Activated naive CD4-positive, alpha-beta T cell treated with anti-CD3 and anti-CD28 coated beads, Interleukin-2, amount 50 U/mL, for 24 hours (primary cell): Measurements from ENCODE around the gene DGCR2.

Experiments used
- H3K27ac Mint-ChIP-seq: one replicate; pipeline ENCODE4 v1.8.0; 2021; ENCODE audit warnings: mild to moderate bottlenecking, mixed read lengths
- H3K27me3 Mint-ChIP-seq: one replicate; pipeline ENCODE4 v1.8.0; 2021; ENCODE audit warnings: mixed read lengths
- H3K36me3 Mint-ChIP-seq: one replicate; pipeline ENCODE4 v1.8.0; 2021; ENCODE audit warnings: mixed read lengths
- H3K4me1 Mint-ChIP-seq: one replicate; pipeline ENCODE4 v1.8.0; 2021; ENCODE audit warnings: mixed read lengths
- H3K4me3 Mint-ChIP-seq: one replicate; pipeline ENCODE4 v1.8.0; 2021; ENCODE audit warnings: mild to moderate bottlenecking, mixed read lengths
- H3K9me3 Mint-ChIP-seq: one replicate; pipeline ENCODE4 v1.8.0; 2021; ENCODE audit warnings: mixed read lengths

The DGCR2 gene

DNA sequence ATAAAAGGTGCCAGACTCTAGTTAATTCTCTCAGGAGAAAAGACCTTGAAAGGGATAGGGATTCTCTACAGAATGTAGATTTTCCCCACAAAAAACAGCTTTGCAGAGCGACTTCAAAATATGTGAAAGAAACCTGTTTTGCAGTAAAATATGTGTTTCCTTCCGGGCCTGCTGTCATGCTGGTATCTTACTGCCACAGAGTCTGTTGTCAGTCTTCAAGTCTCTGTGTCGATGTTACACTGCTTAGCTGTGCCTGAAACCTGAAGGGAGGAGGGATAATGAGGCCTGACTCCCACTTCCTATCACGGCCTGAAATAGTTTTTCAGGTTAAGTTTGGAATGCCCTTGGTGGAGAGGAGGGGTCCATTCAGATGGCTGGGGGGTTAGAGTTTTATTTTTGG lies 1.7 kb upstream of the DGCR2 start:
- no peak overlapping the region for H3K4me3 Mint-ChIP-seq
- peaks cover 34% of the 10 kb centered on the region for H3K4me1 Mint-ChIP-seq
- H3K36me3 Mint-ChIP-seq: no peaks in the 10 kb centered on the region
- H3K27me3 Mint-ChIP-seq: no peaks in the 10 kb centered on the region
- no peak overlapping the region for H3K27ac Mint-ChIP-seq
- H3K9me3 Mint-ChIP-seq: no peaks in the 10 kb centered on the region

DNA sequence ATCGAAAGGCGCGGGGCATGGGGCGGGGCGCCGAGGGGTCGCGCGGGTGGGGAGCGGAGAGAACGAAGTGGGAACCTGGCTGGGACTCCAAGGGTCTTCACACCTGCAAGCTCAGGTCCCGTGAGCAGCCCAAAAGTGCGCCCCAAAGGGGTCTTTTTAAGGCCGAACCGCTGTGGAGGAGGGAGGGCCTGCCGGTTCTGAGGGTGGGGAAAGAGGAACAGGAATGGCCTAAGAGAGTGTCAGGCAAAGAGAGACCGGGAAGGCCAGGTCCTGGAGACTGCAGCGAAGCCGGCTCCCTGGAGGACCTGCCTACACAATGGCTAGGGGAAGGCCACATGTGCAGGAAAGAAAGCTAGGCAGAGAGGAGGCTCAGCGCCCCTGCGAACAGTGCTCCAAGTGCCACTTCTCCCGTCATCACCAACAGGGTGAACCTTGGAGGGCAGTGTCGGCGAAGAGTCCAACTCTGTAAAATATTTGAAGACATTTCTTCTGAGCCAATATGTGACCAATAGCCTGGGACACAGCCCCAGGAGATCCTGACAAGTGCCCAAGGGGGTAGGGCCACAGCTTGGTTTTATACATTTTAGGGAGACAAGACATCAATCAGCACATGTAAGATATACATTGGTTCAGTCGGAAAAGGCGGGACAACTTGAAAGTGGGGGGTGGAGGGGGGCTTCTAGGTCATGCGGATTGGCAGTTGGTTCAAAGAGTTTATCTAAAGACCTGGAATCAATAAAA lies 710 bp upstream of the DGCR2 start:
- peaks cover 44% of the 10 kb centered on the region for H3K4me1 Mint-ChIP-seq
- H3K4me3 Mint-ChIP-seq: peak overlapping the region; percentile 82
- H3K36me3 Mint-ChIP-seq: no peaks in the 10 kb centered on the region
- H3K9me3 Mint-ChIP-seq: no peaks in the 10 kb centered on the region
- H3K27me3 Mint-ChIP-seq: no peaks in the 10 kb centered on the region
- no peak overlapping the region for H3K27ac Mint-ChIP-seq

DNA sequence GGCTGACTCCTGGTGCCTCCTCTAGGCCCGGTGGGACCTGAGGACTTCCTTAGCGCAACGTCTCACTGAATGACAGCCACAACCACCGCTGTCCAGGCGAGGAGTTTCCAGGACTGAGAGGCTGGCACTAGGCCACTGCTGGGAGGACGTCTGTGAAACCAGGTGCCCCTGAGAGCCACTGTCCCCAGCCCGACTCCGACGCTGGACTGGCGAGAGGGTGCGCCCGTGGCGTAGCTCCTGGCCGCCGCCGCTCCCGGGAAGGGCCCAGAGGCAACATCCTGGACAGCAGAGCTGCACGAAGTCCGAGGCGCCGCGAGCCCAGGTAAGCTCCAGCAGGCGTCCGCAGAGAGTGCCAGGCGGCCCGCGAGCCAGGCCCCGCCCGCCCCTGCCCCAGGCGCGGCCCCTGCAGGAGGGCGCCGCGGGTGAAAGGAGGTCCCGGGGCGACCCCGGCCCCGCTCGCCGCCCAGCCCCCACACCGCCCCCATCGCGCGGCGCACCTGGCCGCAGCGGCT lies 525 bp downstream of the DGCR2 start:
- Mint-ChIP-seq H3K36me3 (no peaks in the 10 kb centered on the region), H3K4me3 (peak overlapping the region; percentile 93), H3K27me3 (no peaks in the 10 kb centered on the region), H3K4me1 (peaks cover 57% of the 10 kb centered on the region), H3K9me3 (no peaks in the 10 kb centered on the region), H3K27ac (peak overlapping the region; percentile 51)

DNA sequence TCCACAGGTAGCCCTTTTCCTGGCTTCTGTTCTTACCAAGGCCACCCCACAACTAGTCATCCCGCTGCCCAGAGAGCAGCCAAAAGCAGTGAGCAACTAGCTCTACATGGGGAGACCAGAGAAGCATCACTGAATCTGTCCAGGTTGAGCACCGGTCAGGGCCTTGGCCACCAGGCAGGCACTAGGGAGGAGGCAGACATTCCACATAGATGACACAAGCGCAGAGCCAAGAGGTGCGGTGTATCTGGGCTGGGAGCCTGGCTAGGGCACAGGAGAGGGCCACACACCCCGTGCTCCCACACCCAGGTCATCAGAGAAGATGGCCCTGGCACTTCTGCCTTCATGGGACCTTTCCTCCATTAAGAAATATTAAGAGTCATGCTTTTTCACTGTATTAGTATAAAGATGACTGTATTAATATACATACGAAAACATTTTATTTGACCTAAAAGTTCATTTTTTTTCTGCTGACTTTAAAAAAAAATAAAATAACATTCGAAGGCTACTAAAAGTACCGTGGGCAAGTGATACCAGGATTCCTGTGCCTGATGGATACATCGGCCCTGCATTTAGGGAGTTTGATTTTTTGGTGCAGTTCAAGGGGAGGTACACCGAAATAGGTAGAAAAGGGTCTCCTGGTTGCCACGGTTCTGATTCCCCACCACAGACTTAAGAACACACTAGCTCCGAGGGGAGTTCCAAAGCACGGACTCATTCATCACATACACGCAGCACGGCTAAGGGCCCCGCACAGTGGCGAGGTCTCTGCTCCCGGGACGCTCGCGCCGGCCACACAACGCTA lies 1.2 kb downstream of the DGCR2 start:
- Mint-ChIP-seq H3K9me3 (no peaks in the 10 kb centered on the region), H3K36me3 (no peaks in the 10 kb centered on the region), H3K4me1 (peaks cover 63% of the 10 kb centered on the region), H3K27ac (peak overlapping the region; percentile 77), H3K4me3 (peak overlapping the region; percentile 93), H3K27me3 (no peaks in the 10 kb centered on the region)

DNA sequence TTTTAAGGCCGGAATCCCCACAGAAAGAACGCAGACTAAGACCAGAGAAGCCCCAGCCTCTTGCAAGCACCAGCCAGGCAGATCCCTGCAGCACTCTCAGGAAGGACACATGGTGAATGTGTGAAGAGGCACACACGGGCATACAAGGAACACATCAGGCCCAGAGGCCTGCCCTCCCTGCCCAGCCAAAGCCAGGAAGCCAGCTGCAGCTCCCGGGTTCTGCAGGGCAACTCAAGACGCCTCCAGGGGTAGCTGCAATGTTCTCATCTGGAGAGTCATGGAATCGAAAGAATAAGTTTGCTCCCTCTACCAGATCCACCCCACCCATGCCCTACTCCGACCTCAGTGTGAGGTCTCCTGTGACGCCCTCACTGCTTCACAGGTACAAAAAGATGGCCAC lies 2.3 kb downstream of the DGCR2 start:
- H3K27me3 Mint-ChIP-seq: no peaks in the 10 kb centered on the region
- H3K9me3 Mint-ChIP-seq: no peaks in the 10 kb centered on the region
- H3K4me1 Mint-ChIP-seq: peaks cover 74% of the 10 kb centered on the region
- H3K4me3 Mint-ChIP-seq: peak overlapping the region; percentile 93
- peak overlapping the region; percentile 70 for H3K27ac Mint-ChIP-seq
- H3K36me3 Mint-ChIP-seq: no peaks in the 10 kb centered on the region

DNA sequence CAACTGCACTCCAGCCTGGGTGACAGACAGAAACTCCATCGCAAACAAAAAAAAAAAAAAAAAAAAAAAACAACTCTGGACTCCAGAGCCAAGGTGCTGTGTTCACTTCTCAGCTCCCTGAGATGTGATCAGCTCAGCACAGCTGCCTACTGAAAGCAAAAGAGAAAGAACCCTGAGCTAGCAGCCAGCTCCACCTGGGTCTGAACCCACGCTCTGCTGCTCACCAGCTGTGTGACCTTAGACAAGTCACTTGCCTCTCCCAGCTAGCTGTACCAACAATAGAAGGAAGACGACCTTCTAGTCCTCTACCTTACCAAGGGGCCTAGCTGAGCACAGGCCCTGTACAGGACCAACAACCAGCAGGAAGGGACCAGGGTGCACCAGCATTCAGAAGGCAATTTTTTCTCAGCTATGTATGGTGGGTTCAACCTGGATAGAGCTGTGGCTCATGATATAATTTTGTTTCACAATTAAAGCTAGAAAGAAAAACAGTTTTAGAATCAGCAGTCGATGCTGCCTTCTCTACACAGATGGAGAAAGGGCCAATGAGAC lies 3.8 kb downstream of the DGCR2 start:
- Mint-ChIP-seq H3K4me3 (peak overlapping the region; percentile 42), H3K9me3 (no peaks in the 10 kb centered on the region), H3K27me3 (no peaks in the 10 kb centered on the region), H3K36me3 (no peaks in the 10 kb centered on the region), H3K4me1 (peaks cover 83% of the 10 kb centered on the region), H3K27ac (peak overlapping the region; percentile 4)

DNA sequence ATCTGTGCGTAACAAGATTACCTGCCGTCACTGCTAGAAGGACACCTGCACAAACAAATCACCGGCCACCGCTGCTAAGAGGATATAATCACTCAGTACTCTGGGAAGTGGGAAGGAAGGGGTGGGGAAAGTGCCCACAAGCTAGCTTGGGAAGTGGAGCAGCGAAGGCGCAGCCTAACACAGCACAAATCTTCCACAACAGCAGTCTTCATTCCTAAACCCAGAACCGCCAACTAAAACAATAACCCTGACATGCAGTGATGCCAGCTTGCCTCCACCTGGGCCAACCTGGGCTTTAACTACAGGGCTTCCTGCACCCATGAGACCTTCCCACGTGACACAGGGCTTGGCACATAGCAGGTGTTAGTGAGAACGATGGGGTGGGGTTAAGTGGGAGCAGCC lies 5.1 kb downstream of the DGCR2 start:
- H3K4me3 Mint-ChIP-seq: peak overlapping the region; percentile 43
- peak overlapping the region; percentile 27 for H3K27ac Mint-ChIP-seq
- H3K27me3 Mint-ChIP-seq: no peaks in the 10 kb centered on the region
- H3K9me3 Mint-ChIP-seq: no peaks in the 10 kb centered on the region
- H3K36me3 Mint-ChIP-seq: no peaks in the 10 kb centered on the region
- peaks cover 81% of the 10 kb centered on the region for H3K4me1 Mint-ChIP-seq

DNA sequence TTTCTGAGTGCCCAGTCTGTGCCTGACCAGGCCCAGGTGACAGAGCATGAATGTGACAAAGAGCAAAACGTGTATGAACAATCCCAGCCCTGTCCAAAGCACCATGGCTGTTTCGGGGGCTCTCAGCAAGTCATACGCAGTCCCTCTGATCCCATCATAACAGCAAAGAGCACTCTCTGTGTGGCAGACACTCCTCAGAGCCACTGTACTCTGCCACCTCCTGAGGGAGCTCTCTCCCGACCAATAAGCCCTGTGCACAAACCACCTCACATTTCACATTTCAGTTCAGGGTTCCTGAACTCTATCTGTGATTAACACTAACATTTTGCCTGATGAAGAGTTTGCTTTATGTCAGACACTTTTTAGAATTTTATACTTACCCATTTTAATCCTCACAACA lies 6.6 kb downstream of the DGCR2 start:
- H3K4me1 Mint-ChIP-seq: peaks cover 83% of the 10 kb centered on the region
- peak overlapping the region; percentile 30 for H3K4me3 Mint-ChIP-seq
- H3K36me3 Mint-ChIP-seq: no peaks in the 10 kb centered on the region
- H3K27me3 Mint-ChIP-seq: no peaks in the 10 kb centered on the region
- H3K9me3 Mint-ChIP-seq: no peaks in the 10 kb centered on the region
- H3K27ac Mint-ChIP-seq: peak overlapping the region; percentile 79

DNA sequence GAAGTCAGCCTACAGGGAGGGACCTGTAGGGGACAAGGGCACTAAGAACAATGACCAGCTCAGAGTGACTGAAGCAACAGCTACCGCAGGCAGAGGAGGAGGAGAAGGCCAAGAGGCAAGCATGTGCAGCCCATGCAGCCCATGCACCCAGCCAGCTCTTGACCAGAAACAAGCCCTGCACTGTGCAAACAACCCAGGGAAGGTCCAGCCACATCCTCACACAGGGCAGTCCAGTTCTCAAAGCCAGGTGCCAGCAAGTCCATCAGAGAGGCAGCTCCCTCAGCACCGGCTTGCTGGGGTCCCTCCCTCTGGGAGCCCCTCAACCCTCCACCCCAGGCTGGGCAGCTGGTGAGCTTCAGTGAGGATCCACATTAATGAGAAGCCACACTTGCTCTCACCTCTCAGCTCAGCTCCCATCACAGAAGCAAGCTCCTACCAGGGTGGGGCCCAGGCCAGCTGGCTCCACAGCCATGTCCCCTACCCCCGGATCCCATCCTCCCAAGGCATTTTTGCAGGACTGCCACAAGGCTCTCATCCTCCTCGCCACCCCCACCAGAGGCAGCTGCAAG lies 7.1 kb downstream of the DGCR2 start:
- peaks cover 82% of the 10 kb centered on the region for H3K4me1 Mint-ChIP-seq

DNA sequence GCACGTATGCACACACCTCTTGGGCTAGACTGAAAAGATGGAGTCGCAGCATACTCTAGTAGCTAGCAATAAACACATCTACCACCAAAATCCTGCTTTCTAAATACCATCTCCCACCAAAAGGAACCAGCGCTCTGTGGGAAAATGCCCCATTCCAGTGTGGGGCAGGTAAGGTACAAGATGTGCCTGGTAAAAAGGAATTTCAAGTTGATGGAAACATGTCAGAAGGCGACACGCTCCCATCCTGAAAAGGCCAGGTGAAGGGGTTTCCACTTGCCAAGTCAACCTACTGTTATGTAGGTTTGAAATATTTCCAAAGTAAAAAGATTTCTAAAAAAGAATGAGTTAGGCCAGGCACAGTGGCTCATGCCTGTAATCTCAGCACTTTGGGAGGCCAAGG lies 8.8 kb downstream of the DGCR2 start:
- Mint-ChIP-seq H3K27ac (no peak overlapping the region), H3K4me3 (no peak overlapping the region), H3K36me3 (no peaks in the 10 kb centered on the region), H3K9me3 (no peaks in the 10 kb centered on the region), H3K27me3 (no peaks in the 10 kb centered on the region), H3K4me1 (peaks cover 82% of the 10 kb centered on the region)

More for the DNA sequence above, 7.1 kb downstream of the DGCR2 start:
- Mint-ChIP-seq H3K9me3 (no peaks in the 10 kb centered on the region), H3K4me3 (peak overlapping the region; percentile 30), H3K27ac (peak overlapping the region; percentile 30), H3K36me3 (no peaks in the 10 kb centered on the region), H3K27me3 (no peaks in the 10 kb centered on the region)

DNA sequence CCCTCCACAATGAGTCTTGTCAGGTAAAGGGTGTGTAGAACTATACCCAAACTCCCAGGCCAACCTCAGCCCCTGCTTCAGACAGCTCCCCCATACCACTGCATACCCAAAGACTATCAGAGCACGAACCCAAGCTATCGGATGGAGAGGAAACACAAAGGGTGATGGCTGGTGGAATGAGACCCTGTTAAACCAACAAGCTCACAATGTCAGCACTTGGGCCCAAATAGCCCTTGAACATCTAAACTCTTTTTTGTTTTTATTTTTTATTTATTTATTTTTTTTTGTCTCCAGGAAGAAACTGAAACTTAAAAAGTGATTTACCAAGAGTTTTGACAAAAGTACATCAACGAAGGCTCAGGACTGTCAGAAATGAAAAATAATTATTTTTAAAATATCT lies 10.6 kb downstream of the DGCR2 start:
- Mint-ChIP-seq H3K9me3 (no peaks in the 10 kb centered on the region), H3K27me3 (no peaks in the 10 kb centered on the region), H3K4me1 (peaks cover 81% of the 10 kb centered on the region), H3K27ac (peak overlapping the region; percentile 73), H3K4me3 (no peak overlapping the region), H3K36me3 (no peaks in the 10 kb centered on the region)

DNA sequence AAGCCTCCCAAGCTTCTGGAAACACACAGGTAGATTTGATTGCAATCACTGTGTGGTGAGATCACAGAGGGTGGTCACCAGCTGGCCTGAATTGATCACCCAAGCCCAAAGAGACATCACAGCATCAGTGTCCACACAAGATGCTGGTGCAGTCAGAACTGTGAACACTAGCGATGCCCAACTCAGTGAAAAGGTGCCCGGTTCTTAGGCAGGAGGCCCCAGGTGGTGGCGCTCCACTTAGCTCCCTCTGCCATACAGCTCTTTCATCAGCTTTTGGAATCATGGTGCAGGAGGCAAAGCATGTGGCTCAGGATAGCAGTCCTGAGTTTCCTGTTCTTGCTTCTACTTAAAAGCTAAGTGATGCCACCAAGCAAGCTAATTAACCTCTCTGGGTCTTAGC lies 11.1 kb downstream of the DGCR2 start:
- Mint-ChIP-seq H3K4me1 (peaks cover 81% of the 10 kb centered on the region), H3K36me3 (no peaks in the 10 kb centered on the region), H3K9me3 (no peaks in the 10 kb centered on the region), H3K27ac (peak overlapping the region; percentile 73), H3K27me3 (no peaks in the 10 kb centered on the region), H3K4me3 (peak overlapping the region; percentile 17)

DNA sequence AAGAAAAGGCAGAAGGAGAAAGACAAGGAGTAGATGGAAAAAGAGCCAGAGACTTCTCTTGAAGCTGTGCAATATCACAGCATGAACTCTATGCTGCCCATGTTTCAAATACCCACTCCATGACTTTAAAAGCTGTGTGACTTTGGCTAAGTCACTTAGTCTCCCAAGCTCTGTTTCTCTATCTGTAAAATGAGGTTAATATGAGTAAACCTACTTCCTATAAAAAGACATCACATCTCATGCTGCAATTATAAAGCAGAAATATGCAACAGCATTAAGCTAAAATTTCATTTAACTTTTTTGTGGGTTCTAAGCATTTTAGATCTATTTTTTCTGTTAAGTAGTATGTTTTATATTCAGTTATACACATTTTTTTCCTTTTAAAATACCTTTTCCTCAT lies 11.6 kb downstream of the DGCR2 start:
- H3K9me3 Mint-ChIP-seq: no peaks in the 10 kb centered on the region
- H3K4me1 Mint-ChIP-seq: peaks cover 80% of the 10 kb centered on the region
- H3K27ac Mint-ChIP-seq: peak overlapping the region; percentile 73
- no peaks in the 10 kb centered on the region for H3K36me3 Mint-ChIP-seq
- peak overlapping the region; percentile 17 for H3K4me3 Mint-ChIP-seq
- H3K27me3 Mint-ChIP-seq: no peaks in the 10 kb centered on the region

DNA sequence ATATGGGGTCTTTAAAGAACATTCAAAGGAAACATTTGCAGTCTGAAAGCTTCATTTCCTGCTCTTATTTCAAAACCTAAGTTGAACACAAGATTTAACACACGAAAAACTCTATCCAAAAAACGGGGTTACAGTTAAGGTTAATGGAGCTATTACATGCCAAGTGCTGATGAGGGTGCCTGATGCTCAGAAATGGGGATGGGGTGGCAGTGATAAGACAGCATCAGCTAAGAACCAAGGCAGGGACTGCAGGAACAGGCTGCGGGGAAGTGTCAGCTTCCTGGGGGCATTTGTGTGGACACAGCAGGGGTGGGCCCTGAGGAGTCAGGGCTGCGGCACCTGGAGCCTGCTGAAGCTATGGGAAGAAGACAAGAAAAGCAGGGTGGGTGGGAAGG lies 12.2 kb downstream of the DGCR2 start:
- no peaks in the 10 kb centered on the region for H3K27me3 Mint-ChIP-seq
- H3K36me3 Mint-ChIP-seq: no peaks in the 10 kb centered on the region
- peak overlapping the region; percentile 78 for H3K4me3 Mint-ChIP-seq
- no peaks in the 10 kb centered on the region for H3K9me3 Mint-ChIP-seq
- peaks cover 74% of the 10 kb centered on the region for H3K4me1 Mint-ChIP-seq
- peak overlapping the region; percentile 79 for H3K27ac Mint-ChIP-seq

DNA sequence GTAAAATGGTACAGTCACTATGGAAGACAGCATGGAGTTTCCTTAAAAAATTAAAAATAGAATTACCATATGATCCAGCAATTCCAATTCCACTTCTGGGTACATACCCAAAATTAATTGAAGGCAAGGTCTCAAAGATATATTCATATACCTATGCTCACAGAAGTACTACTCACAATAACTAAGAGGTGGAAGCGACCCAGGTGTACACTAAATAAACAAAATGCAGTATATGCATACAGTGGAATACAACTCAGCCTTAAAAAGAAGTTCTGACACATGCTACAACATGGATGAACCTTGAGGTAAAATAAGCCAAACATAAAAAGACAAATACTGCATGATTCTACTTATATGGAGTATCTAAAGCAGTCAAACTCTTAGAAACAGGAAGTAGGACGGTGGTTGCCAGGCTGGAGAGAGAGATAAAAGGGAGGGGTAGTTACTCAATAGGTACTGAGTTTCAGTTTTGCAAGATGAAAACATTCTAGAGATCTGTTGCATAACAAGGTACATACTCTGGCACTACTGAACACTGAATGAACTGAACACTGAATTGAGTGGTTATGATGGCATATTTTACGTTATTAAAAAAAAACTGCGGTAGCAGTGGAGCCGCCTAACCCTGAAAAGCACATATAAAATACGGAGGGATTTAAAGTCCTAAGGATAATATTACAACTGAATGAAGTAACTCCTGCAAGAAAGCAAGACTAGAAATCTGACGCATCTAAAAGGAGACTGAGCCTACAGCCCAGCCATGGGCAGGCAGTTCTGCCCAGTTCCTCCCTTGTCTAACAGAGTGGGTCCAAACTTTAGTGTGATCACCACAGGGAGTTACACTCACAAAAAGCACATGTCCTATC lies 12.8 kb downstream of the DGCR2 start:
- Mint-ChIP-seq H3K9me3 (no peaks in the 10 kb centered on the region), H3K4me1 (peaks cover 70% of the 10 kb centered on the region), H3K27me3 (no peaks in the 10 kb centered on the region), H3K27ac (peak overlapping the region; percentile 79), H3K4me3 (peak overlapping the region; percentile 78), H3K36me3 (no peaks in the 10 kb centered on the region)
